ACC112 (cell line): ENCODE measurements around the gene UCK2.

Experiments used
- H2AFZ ChIP-seq: fragments of 200-600 bp; sonication (generic); one replicate; pipeline ENCODE4 v1.6.0; 2017; ENCODE audit warnings: antibody characterized with exemption, low read length; ENCODE audit not compliant: unreplicated experiment
- H3K27ac ChIP-seq: fragments of 200-600 bp; sonication (generic); 2 replicates; pipeline ENCODE4 v1.5.1; 2014; ENCODE audit warnings: low read depth, mild to moderate bottlenecking, antibody characterized with exemption, low read length, moderate library complexity
- H3K27me3 ChIP-seq: fragments of 200-600 bp; sonication (generic); 2 replicates; pipeline ENCODE4 v1.6.1; 2014; ENCODE audit warnings: mild to moderate bottlenecking, antibody characterized with exemption, low read length, moderate library complexity, mixed read lengths; ENCODE audit not compliant: insufficient read depth
- H3K36me3 ChIP-seq: fragments of 200-600 bp; sonication (generic); 2 replicates; pipeline ENCODE4 v1.6.1; 2016; ENCODE audit warnings: mild to moderate bottlenecking, antibody characterized with exemption, low read length, moderate library complexity, mixed read lengths; ENCODE audit not compliant: insufficient read depth
- H3K4me1 ChIP-seq: fragments of 200-600 bp; sonication (generic); one replicate; pipeline ENCODE4 v1.6.1; 2016; ENCODE audit warnings: low read length, mixed read lengths; ENCODE audit not compliant: insufficient read depth, unreplicated experiment, control insufficient read depth
- H3K4me3 ChIP-seq: fragments of 200-600 bp; sonication (generic); 2 replicates; pipeline ENCODE4 v1.5.1; 2014; ENCODE audit warnings: mild to moderate bottlenecking, low read depth, low read length
- H3K79me2 ChIP-seq: fragments of 200-600 bp; sonication (generic); one replicate; pipeline ENCODE4 v1.6.0; 2016; ENCODE audit warnings: low read length; ENCODE audit not compliant: control insufficient read depth, unreplicated experiment, insufficient read depth

Gene UCK2

GRCh38 chr1:165855010-165855838, 27.8 kb downstream of the UCK2 start:
- Histone ChIP-seq H3K79me2 (peaks cover 90% of the 10 kb centered on the region), H3K4me1 (peaks cover 47% of the 10 kb centered on the region), H2AFZ (no peak overlapping the region), H3K27ac (no peak overlapping the region), H3K36me3 (no peaks in the 10 kb centered on the region), H3K4me3 (no peak overlapping the region), H3K27me3 (no peaks in the 10 kb centered on the region)

GRCh38 chr1:165856021-165856420, 28.6 kb downstream of the UCK2 start:
- no peak overlapping the region for H3K27ac ChIP-seq
- peaks cover 45% of the 10 kb centered on the region for H3K4me1 ChIP-seq
- H3K4me3 ChIP-seq, result no peak overlapping the region
- H3K79me2 ChIP-seq, result peaks cover 93% of the 10 kb centered on the region
- H2AFZ ChIP-seq, result no peak overlapping the region
- no peaks in the 10 kb centered on the region for H3K27me3 ChIP-seq
- no peaks in the 10 kb centered on the region for H3K36me3 ChIP-seq

GRCh38 chr1:165856606-165857005, 29.2 kb downstream of the UCK2 start:
- Histone ChIP-seq H3K79me2 (peaks cover 91% of the 10 kb centered on the region), H3K36me3 (no peaks in the 10 kb centered on the region), H3K27me3 (no peaks in the 10 kb centered on the region), H3K4me1 (peaks cover 39% of the 10 kb centered on the region), H2AFZ (no peak overlapping the region), H3K4me3 (no peak overlapping the region), H3K27ac (no peak overlapping the region)

- Histone ChIP-seq H3K36me3 (no peaks in the 10 kb centered on the region), H3K4me1 (peaks cover 39% of the 10 kb centered on the region), H3K79me2 (peaks cover 91% of the 10 kb centered on the region), H3K4me3 (no peak overlapping the region), H3K27me3 (no peaks in the 10 kb centered on the region), H3K27ac (no peak overlapping the region), H2AFZ (no peak overlapping the region)
Observed at GRCh38 chr1:165857046-165857801, 29.8 kb downstream of the UCK2 start.

GRCh38 chr1:165858364-165858823, 31.0 kb downstream of the UCK2 start:
- H3K27ac ChIP-seq, result no peak overlapping the region
- no peak overlapping the region for H3K4me3 ChIP-seq
- H3K36me3 ChIP-seq, result no peaks in the 10 kb centered on the region
- peaks cover 35% of the 10 kb centered on the region for H3K4me1 ChIP-seq
- H2AFZ ChIP-seq, result no peak overlapping the region
- H3K27me3 ChIP-seq, result no peaks in the 10 kb centered on the region
- peaks cover 92% of the 10 kb centered on the region for H3K79me2 ChIP-seq

- no peaks in the 10 kb centered on the region for H3K27me3 ChIP-seq
- no peak overlapping the region for H2AFZ ChIP-seq
- no peaks in the 10 kb centered on the region for H3K36me3 ChIP-seq
- H3K4me3 ChIP-seq, result no peak overlapping the region
- peaks cover 27% of the 10 kb centered on the region for H3K4me1 ChIP-seq
- peaks cover 89% of the 10 kb centered on the region for H3K79me2 ChIP-seq
- no peak overlapping the region for H3K27ac ChIP-seq
Observed at GRCh38 chr1:165858967-165859845, 31.8 kb downstream of the UCK2 start.

- no peak overlapping the region for H3K27ac ChIP-seq
- H3K27me3 ChIP-seq, result no peaks in the 10 kb centered on the region
- H3K79me2 ChIP-seq, result peaks cover 86% of the 10 kb centered on the region
- no peaks in the 10 kb centered on the region for H3K36me3 ChIP-seq
- H2AFZ ChIP-seq, result no peak overlapping the region
- no peak overlapping the region for H3K4me3 ChIP-seq
- peaks cover 19% of the 10 kb centered on the region for H3K4me1 ChIP-seq
Observed at GRCh38 chr1:165860065-165860464, 32.7 kb downstream of the UCK2 start.

- Histone ChIP-seq H3K27me3 (no peaks in the 10 kb centered on the region), H3K79me2 (peaks cover 85% of the 10 kb centered on the region), H3K4me3 (no peak overlapping the region), H3K36me3 (no peaks in the 10 kb centered on the region), H3K27ac (no peak overlapping the region), H3K4me1 (peaks cover 12% of the 10 kb centered on the region), H2AFZ (no peak overlapping the region)
Observed at GRCh38 chr1:165861911-165862310, 34.5 kb downstream of the UCK2 start.

- Histone ChIP-seq H3K4me3 (no peak overlapping the region), H3K27me3 (no peaks in the 10 kb centered on the region), H3K36me3 (no peaks in the 10 kb centered on the region), H3K27ac (no peak overlapping the region), H3K4me1 (peaks cover 6% of the 10 kb centered on the region), H2AFZ (no peak overlapping the region), H3K79me2 (peaks cover 84% of the 10 kb centered on the region)
Observed at GRCh38 chr1:165862448-165862847, 35.0 kb downstream of the UCK2 start.

GRCh38 chr1:165863346-165863745, 35.9 kb downstream of the UCK2 start:
- no peak overlapping the region for H3K27ac ChIP-seq
- H3K79me2 ChIP-seq, result peaks cover 84% of the 10 kb centered on the region
- peaks cover 5% of the 10 kb centered on the region for H3K4me1 ChIP-seq

More at GRCh38 chr1:165863346-165863745, 35.9 kb downstream of the UCK2 start:
- no peaks in the 10 kb centered on the region for H3K36me3 ChIP-seq
- no peaks in the 10 kb centered on the region for H3K27me3 ChIP-seq
- no peak overlapping the region for H2AFZ ChIP-seq
- H3K4me3 ChIP-seq, result no peak overlapping the region
